Thyroid gland (tissue), 4 donors: Measurements from ENCODE around the gene GTF2F2. TPM values are rescaled to one million over a fixed set of nuclear protein-coding genes. Genes with fewer than 3 reads are reported as not detected.
A peak's percentile ranks its signal among the peaks of the same experiment; 100 is the strongest.

Experiments
- DNase-seq, 2 donors: peaks; one replicate each; pipeline ENCODE4 v3.0.0-alpha.2; 2019
- H3K27ac ChIP-seq, 3 donors: fragments of 200-600 bp; sonication (generic); 1 replicate in 2 of 3; 2 replicates in 1 of 3; pipeline ENCODE4 v1.5.1; 2016 to 2019; ENCODE audit warnings: mild to moderate bottlenecking in 1 of 3, moderate library complexity in 1 of 3
- H3K27me3 ChIP-seq: fragments of 200-600 bp; sonication (generic); one replicate; pipeline ENCODE4 v1.5.1; 2019
- H3K36me3 ChIP-seq, 2 donors: fragments of 200-600 bp; sonication (generic); one replicate each; pipeline ENCODE4 v1.5.1; 2016 to 2019
- H3K4me1 ChIP-seq, 2 donors: fragments of 200-600 bp; sonication (generic); one replicate each; pipeline ENCODE4 v1.5.1; 2017 to 2019
- H3K4me3 ChIP-seq, 3 donors: fragments of 200-600 bp; sonication (generic); replicated peaks in 1 of 3; 1 replicate in 2 of 3; 2 replicates in 1 of 3; pipeline ENCODE4 v1.5.1; 2016; ENCODE audit warnings: mild to moderate bottlenecking in 1 of 3
- H3K9me3 ChIP-seq: fragments of 200-600 bp; sonication (generic); one replicate; pipeline ENCODE4 v1.5.1; 2017
- CTCF ChIP-seq, 6 experiments: fragments of 200-600 bp in 3 of 6; fragments of 450-650 bp in 3 of 6; sonication (generic) in 3 of 6; IDR thresholded peaks; one replicate each; pipeline ENCODE4 v1.5.1; 2016 to 2019; ENCODE audit warnings: antibody characterized with exemption in 6 of 6, mild to moderate bottlenecking in 2 of 6, inconsistent platforms in 1 of 6, moderate library complexity in 1 of 6
- POLR2A ChIP-seq, 2 donors: fragments of 450-650 bp; IDR thresholded peaks; one replicate each; pipeline ENCODE4 v1.6.1; 2017; ENCODE audit warnings: antibody characterized with exemption in 2 of 2, mild to moderate bottlenecking in 2 of 2, moderate library complexity in 1 of 2
- WGBS, 2 donors: methylation state at CpG; one replicate each; pipeline ENCODE4 v1.1.5; 2017; 5-methylcytosine and 5-hydroxymethylcytosine counted together
- intact Hi-C: fragments of 100-400 bp; cut with DNase I; formaldehyde crosslinking; loops from one replicate; pipeline ENCODE4 v1.15.1; 2023
- small RNA-seq: library from RNA; depleted of rRNA; stranded (forward); fragments of <200 nt; gene quantifications from one replicate; pipeline ENCODE3, GENCODE V24; 2016
- total RNA-seq, 4 donors: library from RNA; depleted of rRNA; stranded (reverse); fragments of >200 nt; gene quantifications; one replicate each; pipeline ENCODE4 v1.2.3, GENCODE V29; 2016

The GTF2F2 gene
- total RNA-seq, 4 donors from 2014 or later: 15.3 to 22.7 (median 19.6) TPM

- intact Hi-C loops: no loop called here
- no peak for DNase-seq
- Histone ChIP-seq H3K4me3 (no peak overlapping the region), H3K4me1 (peaks cover 24 to 49% of the 10 kb centered on the region in 2 donors), H3K36me3 (peaks cover 31 to 33% of the 10 kb centered on the region in 2 donors), H3K9me3 (no peaks in the 10 kb centered on the region), H3K27ac (peak overlapping the region in 1 of 3 donors; percentile 25), H3K27me3 (no peaks in the 10 kb centered on the region)
- 71 to 72% methylated on average over 3 of the region's 3 CpGs for WGBS, 2 donors
- TF ChIP-seq POLR2A (IDR thresholded peaks at IDR 0.05): no peak
- TF ChIP-seq CTCF (IDR thresholded peaks at IDR 0.05): no peak
Observed at GRCh38 chr13:45333251-45333976, 213.1 kb downstream of the GTF2F2 start.

Small RNA genes within 50 kb of the gene (small RNA-seq; reads per million reads assigned to genes)
- not detected for gene AL138693.1
- not detected for gene AL138963.2

Other genes starting within 250 kb of the GTF2F2 start
- gene NUFIP1, start 131.0 kb upstream of the GTF2F2 start, total RNA-seq: 1 to 10 TPM; 3.2 to 4.3 (median 3.5) TPM
- 10 to 100 TPM; 30.1 to 44.4 (median 35.2) TPM for gene GPALPP1, start 131.0 kb upstream of the GTF2F2 start, total RNA-seq
- gene KCTD4, start 80.5 kb downstream of the GTF2F2 start, total RNA-seq: under 1 TPM in 1 of 4 donors, not detected in 3; 0.11 TPM
- gene TPT1, start 220.7 kb downstream of the GTF2F2 start, total RNA-seq: 1,000 to 10,000 TPM; 2,350 to 4,169 (median 2,632) TPM